SH-SY5Y (cell line): ENCODE data around the gene NIN.

Experiments used
- GATA2 ChIP-seq: IDR thresholded peaks from 2 replicates; pipeline ENCODE4 v1.6.1; 2011; ENCODE audit warnings: mild to moderate bottlenecking, low read depth, low read length
- GATA3 ChIP-seq: IDR thresholded peaks from 2 replicates; pipeline ENCODE4 v1.6.1; 2011; ENCODE audit warnings: low read depth, mild to moderate bottlenecking, low read length, moderate library complexity

The NIN gene

GRCh38 chr14:50812856-50813543, 18.0 kb downstream of the NIN start:
- TF ChIP-seq GATA3 (no peak), GATA2 (no peak)

GRCh38 chr14:50812180-50812579, 18.8 kb downstream of the NIN start:
- TF ChIP-seq GATA3 (no peak), GATA2 (no peak)

DNA sequence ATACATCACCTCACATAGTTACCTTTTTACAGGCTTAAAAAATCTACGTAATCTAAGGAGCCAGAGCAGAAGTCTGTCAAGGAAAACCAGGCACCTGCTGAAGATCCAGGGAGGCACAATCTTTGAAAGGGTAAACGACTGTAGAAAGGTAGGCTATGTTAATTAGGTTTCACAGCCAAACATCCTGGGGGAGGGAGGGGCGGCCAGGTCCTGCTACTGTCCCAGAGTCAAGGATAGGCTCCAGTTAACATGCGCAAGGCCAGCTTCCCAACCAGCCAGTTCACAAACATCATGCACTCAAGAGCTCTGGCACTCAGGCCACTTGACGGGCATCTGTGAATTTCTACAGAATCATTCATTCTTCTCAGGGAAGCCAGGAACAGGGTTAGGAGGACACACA, 22.9 kb downstream of the NIN start:
- no peak for TF ChIP-seq GATA3
- TF ChIP-seq GATA2, result no peak

GRCh38 chr14:50806241-50806933, 24.6 kb downstream of the NIN start:
- TF ChIP-seq GATA2 (no peak), GATA3 (no peak)

- TF ChIP-seq GATA2, result no peak
These were observed 25.6 kb downstream of the NIN start for GRCh38 chr14:50805396-50805795.

- no peak for TF ChIP-seq GATA3
- TF ChIP-seq GATA2, result no peak
These were observed 26.7 kb downstream of the NIN start for GRCh38 chr14:50804181-50804721.

DNA sequence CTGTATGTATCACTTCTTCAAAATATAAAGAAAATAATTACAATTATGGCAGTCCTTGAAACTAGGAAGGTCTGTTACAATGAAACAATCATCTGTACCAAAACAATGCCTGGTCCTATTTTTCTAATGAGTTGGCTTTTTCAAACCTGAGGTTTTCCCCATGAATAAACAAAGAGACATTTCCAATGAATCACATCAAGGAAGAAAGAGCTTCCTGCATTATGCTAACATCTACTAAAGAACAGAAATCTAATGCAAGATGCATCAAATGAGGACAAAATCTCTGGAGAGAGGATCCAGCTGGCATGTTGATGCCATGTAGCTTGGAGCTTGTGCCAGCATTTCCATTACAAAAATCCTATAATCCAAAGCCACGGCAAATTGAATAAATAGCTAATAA, 29.3 kb downstream of the NIN start:
- TF ChIP-seq GATA2 (no peak), GATA3 (no peak)

GRCh38 chr14:50800032-50800431, 30.9 kb downstream of the NIN start:
- no peak for TF ChIP-seq GATA3
- no peak for TF ChIP-seq GATA2

GRCh38 chr14:50798048-50798421, 32.9 kb downstream of the NIN start:
- TF ChIP-seq GATA2, result no peak
- no peak for TF ChIP-seq GATA3

GRCh38 chr14:50797250-50798047, 33.5 kb downstream of the NIN start:
- TF ChIP-seq GATA2 (no peak), GATA3 (no peak)

DNA sequence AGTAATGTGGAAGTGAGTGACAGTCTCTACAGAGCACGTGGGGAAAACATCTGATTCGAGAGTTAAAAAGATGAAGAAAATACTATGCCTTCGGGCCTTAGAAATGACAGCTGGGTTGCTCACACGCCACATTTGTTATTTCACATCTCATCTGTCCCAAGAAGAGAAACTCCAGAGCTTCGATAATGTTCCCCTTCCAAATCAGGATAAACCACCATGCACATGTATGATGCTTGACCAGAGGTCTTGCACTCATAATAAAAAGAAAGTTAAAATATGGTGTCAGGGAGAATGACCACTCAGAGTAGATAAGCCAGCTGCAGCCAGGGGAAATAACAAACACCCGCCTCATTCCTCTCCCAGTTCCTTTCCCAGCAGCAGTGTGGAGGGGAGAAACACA, 34.6 kb downstream of the NIN start:
- TF ChIP-seq GATA3, result no peak
- TF ChIP-seq GATA2, result no peak

- TF ChIP-seq GATA3 (no peak), GATA2 (no peak)
These were observed 35.1 kb downstream of the NIN start for GRCh38 chr14:50795909-50796308.

GRCh38 chr14:50795142-50795541, 35.8 kb downstream of the NIN start:
- TF ChIP-seq GATA3, result no peak
- no peak for TF ChIP-seq GATA2

DNA sequence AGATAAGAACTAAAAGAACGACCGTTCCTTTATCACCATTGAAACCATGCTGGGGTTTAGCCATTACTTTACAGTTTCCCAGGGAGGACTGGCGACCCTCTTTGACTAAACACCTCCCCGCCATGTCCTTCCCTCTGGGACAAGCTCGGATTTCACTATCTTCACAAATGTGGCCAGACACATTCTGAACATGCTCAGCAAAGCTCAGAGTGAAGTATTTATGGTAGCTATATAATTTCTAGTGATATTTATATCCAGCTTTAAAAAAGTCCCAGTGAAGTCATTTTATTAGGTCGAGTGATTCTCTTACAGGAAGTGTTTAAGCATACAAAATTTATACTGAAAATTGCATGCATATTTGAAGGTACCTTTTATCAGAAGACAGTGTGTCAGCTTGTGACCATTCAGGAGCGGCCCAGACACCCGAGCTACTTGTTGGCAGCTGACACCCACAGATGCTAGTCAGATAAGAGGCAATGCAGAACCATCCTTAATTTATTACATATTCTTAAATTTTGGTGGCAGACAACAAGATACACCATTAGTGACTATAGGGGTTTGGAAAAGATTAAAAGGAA, 36.8 kb downstream of the NIN start:
- TF ChIP-seq GATA3 (no peak), GATA2 (no peak)

DNA sequence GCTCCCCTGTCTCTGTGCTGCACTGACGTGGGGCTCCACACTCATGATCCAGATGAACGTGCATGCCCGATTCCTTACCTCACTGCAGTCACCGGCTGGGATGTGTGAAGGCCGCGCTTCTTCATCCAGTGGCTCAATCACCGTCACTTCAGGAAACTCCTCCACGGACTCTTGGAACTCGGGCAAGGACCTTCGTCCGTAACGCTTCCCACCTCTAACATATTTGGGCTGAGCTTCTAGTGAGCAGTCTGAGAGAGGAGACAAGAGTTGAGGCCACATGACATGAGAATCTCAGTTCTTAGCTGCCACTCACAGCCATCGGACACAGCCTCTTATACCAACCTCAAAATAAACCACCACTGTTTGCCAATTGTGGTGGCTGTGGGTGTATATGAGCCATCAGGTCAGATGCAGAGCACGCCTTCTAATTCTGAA, 38.3 kb downstream of the NIN start:
- no peak for TF ChIP-seq GATA2
- no peak for TF ChIP-seq GATA3
